HEK293 (cell line): ENCODE results near the gene TMC2.

ENCODE experiments used
- HOXA7 ChIP-seq: sonication (generic); formaldehyde crosslinking; IDR thresholded peaks from 2 replicates; pipeline ENCODE4 v1.8.1; 2022; ENCODE audit warnings: missing genetic modification reagents, borderline replicate concordance
- MEIS1 ChIP-seq: sonication (generic); formaldehyde crosslinking; IDR thresholded peaks from 2 replicates; pipeline ENCODE4 v1.8.1; 2022; ENCODE audit warnings: missing genetic modification reagents, mild to moderate bottlenecking, borderline replicate concordance
- PRDM1 ChIP-seq: fragments of 450-650 bp; formaldehyde crosslinking; IDR thresholded peaks from 2 replicates; pipeline ENCODE4; 2016; ENCODE audit warnings: missing biosample characterization, missing genetic modification characterization
- SCRT2 ChIP-seq: fragments of 450-650 bp; formaldehyde crosslinking; IDR thresholded peaks from 2 replicates; pipeline ENCODE4 v1.5.1; 2016; ENCODE audit warnings: missing biosample characterization, missing genetic modification characterization
- ZBTB17 ChIP-seq: fragments of 450-650 bp; formaldehyde crosslinking; IDR thresholded peaks from 2 replicates; pipeline ENCODE4 v1.5.1; 2016; ENCODE audit warnings: missing biosample characterization, missing genetic modification characterization
- ZBTB21 ChIP-seq: fragments of 450-650 bp; formaldehyde crosslinking; IDR thresholded peaks from 2 replicates; pipeline ENCODE4 v1.5.1; 2017; ENCODE audit warnings: missing biosample characterization, missing genetic modification characterization
- ZFP37 ChIP-seq: fragments of 450-650 bp; formaldehyde crosslinking; IDR thresholded peaks from 2 replicates; pipeline ENCODE4 v1.5.1; 2016; ENCODE audit warnings: missing biosample characterization, missing genetic modification characterization
- ZFP69B ChIP-seq: fragments of 450-650 bp; formaldehyde crosslinking; IDR thresholded peaks from 2 replicates; pipeline ENCODE4 v1.5.1; 2016; ENCODE audit warnings: missing biosample characterization, missing genetic modification characterization
- ZNF121 ChIP-seq: fragments of 450-650 bp; formaldehyde crosslinking; IDR thresholded peaks from 2 replicates; pipeline ENCODE4 v1.5.1; 2016; ENCODE audit warnings: missing biosample characterization, missing genetic modification characterization
- ZNF133 ChIP-seq: fragments of 450-650 bp; formaldehyde crosslinking; IDR thresholded peaks from 2 replicates; pipeline ENCODE4 v1.5.1; 2016; ENCODE audit warnings: missing biosample characterization, missing genetic modification characterization
- ZNF155 ChIP-seq: fragments of 450-650 bp; formaldehyde crosslinking; IDR thresholded peaks from 2 replicates; pipeline ENCODE4 v1.5.1; 2016; ENCODE audit warnings: missing biosample characterization, missing genetic modification characterization
- ZNF24 ChIP-seq: fragments of 450-650 bp; formaldehyde crosslinking; IDR thresholded peaks from 2 replicates; pipeline ENCODE4 v1.5.1; 2016; ENCODE audit warnings: missing biosample characterization, missing genetic modification characterization
- ZNF248 ChIP-seq: fragments of 450-650 bp; formaldehyde crosslinking; IDR thresholded peaks from 2 replicates; pipeline ENCODE4 v1.5.1; 2017; ENCODE audit warnings: missing biosample characterization, missing genetic modification characterization
- ZNF335 ChIP-seq: fragments of 450-650 bp; formaldehyde crosslinking; conservative IDR thresholded peaks from 2 replicates; pipeline ENCODE4 v1.5.1; 2016; ENCODE audit warnings: missing biosample characterization, missing genetic modification characterization
- ZNF37A ChIP-seq: fragments of 450-650 bp; IDR thresholded peaks from 2 replicates; pipeline ENCODE4 v1.5.1; 2018; ENCODE audit warnings: missing biosample characterization, missing genetic modification characterization
- ZNF48 ChIP-seq: fragments of 450-650 bp; formaldehyde crosslinking; IDR thresholded peaks from 2 replicates; pipeline ENCODE4 v1.5.1; 2016; ENCODE audit warnings: missing biosample characterization, missing genetic modification characterization
- ZNF561 ChIP-seq: fragments of 450-650 bp; IDR thresholded peaks from 2 replicates; pipeline ENCODE4 v1.5.1; 2018; ENCODE audit warnings: missing biosample characterization, missing genetic modification characterization, borderline replicate concordance
- ZNF777 ChIP-seq: fragments of 450-650 bp; formaldehyde crosslinking; IDR thresholded peaks from 2 replicates; pipeline ENCODE4 v1.5.1; 2017; ENCODE audit warnings: missing biosample characterization, missing genetic modification characterization, borderline replicate concordance
- ZNF792 ChIP-seq: fragments of 450-650 bp; formaldehyde crosslinking; IDR thresholded peaks from 2 replicates; pipeline ENCODE4 v1.5.1; 2016; ENCODE audit warnings: missing biosample characterization, missing genetic modification characterization
- ZXDB ChIP-seq: fragments of 450-650 bp; formaldehyde crosslinking; IDR thresholded peaks from 2 replicates; pipeline ENCODE4 v1.5.1; 2016; ENCODE audit warnings: missing biosample characterization, missing genetic modification characterization
- TF ChIP-seq, protein P1 (sequence below): fragments of 450-650 bp; formaldehyde crosslinking; IDR thresholded peaks from 2 replicates; pipeline ENCODE4 v1.5.1; 2016; ENCODE audit warnings: missing biosample characterization, missing genetic modification characterization, borderline replicate concordance
- TF ChIP-seq, protein P2 (sequence below): fragments of 450-650 bp; formaldehyde crosslinking; IDR thresholded peaks from 2 replicates; pipeline ENCODE4; 2016; ENCODE audit warnings: missing biosample characterization, missing genetic modification characterization
- TF ChIP-seq, protein P3 (sequence below): fragments of 450-650 bp; formaldehyde crosslinking; IDR thresholded peaks from 2 replicates; pipeline ENCODE4 v1.5.1; 2016; ENCODE audit warnings: missing biosample characterization, missing genetic modification characterization
- TF ChIP-seq, protein P4 (sequence below): fragments of 450-650 bp; IDR thresholded peaks from 2 replicates; pipeline ENCODE4 v1.5.1; 2018; ENCODE audit warnings: missing biosample characterization, missing genetic modification characterization
- TF ChIP-seq, protein P5 (sequence below): fragments of 450-650 bp; IDR thresholded peaks from 2 replicates; pipeline ENCODE4 v1.5.1; 2018; ENCODE audit warnings: missing biosample characterization, mild to moderate bottlenecking, missing genetic modification characterization
- TF ChIP-seq, protein P6 (sequence below): fragments of 450-650 bp; formaldehyde crosslinking; IDR thresholded peaks from 2 replicates; pipeline ENCODE4 v1.5.1; 2017; ENCODE audit warnings: missing biosample characterization, missing genetic modification characterization
- TF ChIP-seq, protein P7 (sequence below): fragments of 450-650 bp; formaldehyde crosslinking; IDR thresholded peaks from 2 replicates; pipeline ENCODE4 v1.5.0; 2017; ENCODE audit warnings: missing biosample characterization, missing genetic modification characterization, borderline replicate concordance
- TF ChIP-seq, protein P8 (sequence below): fragments of 450-650 bp; formaldehyde crosslinking; IDR thresholded peaks from 2 replicates; pipeline ENCODE4 v1.5.1; 2016; ENCODE audit warnings: missing biosample characterization, missing genetic modification characterization

Gene TMC2

GRCh38 chr20:2663887-2664719 is 127.7 kb downstream of the TMC2 start, which contains the start of gene IDH3B (continued):
- TF ChIP-seq, protein P1, sequence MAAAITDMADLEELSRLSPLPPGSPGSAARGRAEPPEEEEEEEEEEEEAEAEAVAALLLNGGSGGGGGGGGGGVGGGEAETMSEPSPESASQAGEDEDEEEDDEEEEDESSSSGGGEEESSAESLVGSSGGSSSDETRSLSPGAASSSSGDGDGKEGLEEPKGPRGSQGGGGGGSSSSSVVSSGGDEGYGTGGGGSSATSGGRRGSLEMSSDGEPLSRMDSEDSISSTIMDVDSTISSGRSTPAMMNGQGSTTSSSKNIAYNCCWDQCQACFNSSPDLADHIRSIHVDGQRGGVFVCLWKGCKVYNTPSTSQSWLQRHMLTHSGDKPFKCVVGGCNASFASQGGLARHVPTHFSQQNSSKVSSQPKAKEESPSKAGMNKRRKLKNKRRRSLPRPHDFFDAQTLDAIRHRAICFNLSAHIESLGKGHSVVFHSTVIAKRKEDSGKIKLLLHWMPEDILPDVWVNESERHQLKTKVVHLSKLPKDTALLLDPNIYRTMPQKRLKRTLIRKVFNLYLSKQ (tag by site-specific recombination) = no peak
- no peak for TF ChIP-seq ZNF133 (tag by site-specific recombination)
- TF ChIP-seq, protein P2, sequence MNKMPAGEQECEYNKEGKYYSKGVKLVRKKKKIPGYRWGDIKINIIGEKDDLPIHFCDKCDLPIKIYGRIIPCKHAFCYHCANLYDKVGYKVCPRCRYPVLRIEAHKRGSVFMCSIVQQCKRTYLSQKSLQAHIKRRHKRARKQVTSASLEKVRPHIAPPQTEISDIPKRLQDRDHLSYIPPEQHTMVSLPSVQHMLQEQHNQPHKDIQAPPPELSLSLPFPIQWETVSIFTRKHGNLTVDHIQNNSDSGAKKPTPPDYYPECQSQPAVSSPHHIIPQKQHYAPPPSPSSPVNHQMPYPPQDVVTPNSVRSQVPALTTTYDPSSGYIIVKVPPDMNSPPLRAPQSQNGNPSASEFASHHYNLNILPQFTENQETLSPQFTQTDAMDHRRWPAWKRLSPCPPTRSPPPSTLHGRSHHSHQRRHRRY = no peak
- no peak for TF ChIP-seq ZNF777 (tag by site-specific recombination)
- TF ChIP-seq ZFP37 (tag by site-specific recombination) = peak; percentile 57; the same call in 1 of the 2 replicates
- no peak for TF ChIP-seq MEIS1 (CRISPR knock-in tag)
- no peak for TF ChIP-seq ZNF561 (tag by site-specific recombination)
- no peak for TF ChIP-seq ZNF792 (tag by site-specific recombination)
- TF ChIP-seq, protein P3, sequence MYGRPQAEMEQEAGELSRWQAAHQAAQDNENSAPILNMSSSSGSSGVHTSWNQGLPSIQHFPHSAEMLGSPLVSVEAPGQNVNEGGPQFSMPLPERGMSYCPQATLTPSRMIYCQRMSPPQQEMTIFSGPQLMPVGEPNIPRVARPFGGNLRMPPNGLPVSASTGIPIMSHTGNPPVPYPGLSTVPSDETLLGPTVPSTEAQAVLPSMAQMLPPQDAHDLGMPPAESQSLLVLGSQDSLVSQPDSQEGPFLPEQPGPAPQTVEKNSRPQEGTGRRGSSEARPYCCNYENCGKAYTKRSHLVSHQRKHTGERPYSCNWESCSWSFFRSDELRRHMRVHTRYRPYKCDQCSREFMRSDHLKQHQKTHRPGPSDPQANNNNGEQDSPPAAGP (tag by site-specific recombination) = 0 out of 2 replicates have a peak, but pooled peaks have one; percentile 64
- TF ChIP-seq ZNF155 (tag by site-specific recombination) = no peak
- 0 out of 2 replicates have a peak, but pooled peaks have one; percentile 29 for TF ChIP-seq ZNF24 (tag by site-specific recombination)
- no peak for TF ChIP-seq ZNF48 (tag by site-specific recombination)
- no peak for TF ChIP-seq HOXA7
- TF ChIP-seq ZBTB17 (tag by site-specific recombination) = peak; percentile 78
- no peak for TF ChIP-seq ZNF121 (tag by site-specific recombination)
- TF ChIP-seq ZNF248 (tag by site-specific recombination) = no peak
- TF ChIP-seq, protein P4, sequence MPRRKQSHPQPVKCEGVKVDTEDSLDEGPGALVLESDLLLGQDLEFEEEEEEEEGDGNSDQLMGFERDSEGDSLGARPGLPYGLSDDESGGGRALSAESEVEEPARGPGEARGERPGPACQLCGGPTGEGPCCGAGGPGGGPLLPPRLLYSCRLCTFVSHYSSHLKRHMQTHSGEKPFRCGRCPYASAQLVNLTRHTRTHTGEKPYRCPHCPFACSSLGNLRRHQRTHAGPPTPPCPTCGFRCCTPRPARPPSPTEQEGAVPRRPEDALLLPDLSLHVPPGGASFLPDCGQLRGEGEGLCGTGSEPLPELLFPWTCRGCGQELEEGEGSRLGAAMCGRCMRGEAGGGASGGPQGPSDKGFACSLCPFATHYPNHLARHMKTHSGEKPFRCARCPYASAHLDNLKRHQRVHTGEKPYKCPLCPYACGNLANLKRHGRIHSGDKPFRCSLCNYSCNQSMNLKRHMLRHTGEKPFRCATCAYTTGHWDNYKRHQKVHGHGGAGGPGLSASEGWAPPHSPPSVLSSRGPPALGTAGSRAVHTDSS (tag by site-specific recombination) = no peak
- TF ChIP-seq, protein P5, sequence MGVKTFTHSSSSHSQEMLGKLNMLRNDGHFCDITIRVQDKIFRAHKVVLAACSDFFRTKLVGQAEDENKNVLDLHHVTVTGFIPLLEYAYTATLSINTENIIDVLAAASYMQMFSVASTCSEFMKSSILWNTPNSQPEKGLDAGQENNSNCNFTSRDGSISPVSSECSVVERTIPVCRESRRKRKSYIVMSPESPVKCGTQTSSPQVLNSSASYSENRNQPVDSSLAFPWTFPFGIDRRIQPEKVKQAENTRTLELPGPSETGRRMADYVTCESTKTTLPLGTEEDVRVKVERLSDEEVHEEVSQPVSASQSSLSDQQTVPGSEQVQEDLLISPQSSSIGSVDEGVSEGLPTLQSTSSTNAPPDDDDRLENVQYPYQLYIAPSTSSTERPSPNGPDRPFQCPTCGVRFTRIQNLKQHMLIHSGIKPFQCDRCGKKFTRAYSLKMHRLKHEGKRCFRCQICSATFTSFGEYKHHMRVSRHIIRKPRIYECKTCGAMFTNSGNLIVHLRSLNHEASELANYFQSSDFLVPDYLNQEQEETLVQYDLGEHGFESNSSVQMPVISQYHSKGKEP = no peak
- TF ChIP-seq, protein P6, sequence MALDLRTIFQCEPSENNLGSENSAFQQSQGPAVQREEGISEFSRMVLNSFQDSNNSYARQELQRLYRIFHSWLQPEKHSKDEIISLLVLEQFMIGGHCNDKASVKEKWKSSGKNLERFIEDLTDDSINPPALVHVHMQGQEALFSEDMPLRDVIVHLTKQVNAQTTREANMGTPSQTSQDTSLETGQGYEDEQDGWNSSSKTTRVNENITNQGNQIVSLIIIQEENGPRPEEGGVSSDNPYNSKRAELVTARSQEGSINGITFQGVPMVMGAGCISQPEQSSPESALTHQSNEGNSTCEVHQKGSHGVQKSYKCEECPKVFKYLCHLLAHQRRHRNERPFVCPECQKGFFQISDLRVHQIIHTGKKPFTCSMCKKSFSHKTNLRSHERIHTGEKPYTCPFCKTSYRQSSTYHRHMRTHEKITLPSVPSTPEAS (tag by site-specific recombination) = no peak
- TF ChIP-seq PRDM1 (tag by site-specific recombination) = no peak
- TF ChIP-seq ZXDB (tag by site-specific recombination) = peak; percentile 95
- TF ChIP-seq ZFP69B = no peak
- no peak for TF ChIP-seq ZNF37A
- peak; percentile 7; the same call in 1 of the 2 replicates for TF ChIP-seq ZBTB21 (tag by site-specific recombination)
- TF ChIP-seq, protein P7, sequence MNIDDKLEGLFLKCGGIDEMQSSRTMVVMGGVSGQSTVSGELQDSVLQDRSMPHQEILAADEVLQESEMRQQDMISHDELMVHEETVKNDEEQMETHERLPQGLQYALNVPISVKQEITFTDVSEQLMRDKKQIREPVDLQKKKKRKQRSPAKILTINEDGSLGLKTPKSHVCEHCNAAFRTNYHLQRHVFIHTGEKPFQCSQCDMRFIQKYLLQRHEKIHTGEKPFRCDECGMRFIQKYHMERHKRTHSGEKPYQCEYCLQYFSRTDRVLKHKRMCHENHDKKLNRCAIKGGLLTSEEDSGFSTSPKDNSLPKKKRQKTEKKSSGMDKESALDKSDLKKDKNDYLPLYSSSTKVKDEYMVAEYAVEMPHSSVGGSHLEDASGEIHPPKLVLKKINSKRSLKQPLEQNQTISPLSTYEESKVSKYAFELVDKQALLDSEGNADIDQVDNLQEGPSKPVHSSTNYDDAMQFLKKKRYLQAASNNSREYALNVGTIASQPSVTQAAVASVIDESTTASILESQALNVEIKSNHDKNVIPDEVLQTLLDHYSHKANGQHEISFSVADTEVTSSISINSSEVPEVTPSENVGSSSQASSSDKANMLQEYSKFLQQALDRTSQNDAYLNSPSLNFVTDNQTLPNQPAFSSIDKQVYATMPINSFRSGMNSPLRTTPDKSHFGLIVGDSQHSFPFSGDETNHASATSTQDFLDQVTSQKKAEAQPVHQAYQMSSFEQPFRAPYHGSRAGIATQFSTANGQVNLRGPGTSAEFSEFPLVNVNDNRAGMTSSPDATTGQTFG (tag by site-specific recombination) = no peak
- TF ChIP-seq, protein P8, sequence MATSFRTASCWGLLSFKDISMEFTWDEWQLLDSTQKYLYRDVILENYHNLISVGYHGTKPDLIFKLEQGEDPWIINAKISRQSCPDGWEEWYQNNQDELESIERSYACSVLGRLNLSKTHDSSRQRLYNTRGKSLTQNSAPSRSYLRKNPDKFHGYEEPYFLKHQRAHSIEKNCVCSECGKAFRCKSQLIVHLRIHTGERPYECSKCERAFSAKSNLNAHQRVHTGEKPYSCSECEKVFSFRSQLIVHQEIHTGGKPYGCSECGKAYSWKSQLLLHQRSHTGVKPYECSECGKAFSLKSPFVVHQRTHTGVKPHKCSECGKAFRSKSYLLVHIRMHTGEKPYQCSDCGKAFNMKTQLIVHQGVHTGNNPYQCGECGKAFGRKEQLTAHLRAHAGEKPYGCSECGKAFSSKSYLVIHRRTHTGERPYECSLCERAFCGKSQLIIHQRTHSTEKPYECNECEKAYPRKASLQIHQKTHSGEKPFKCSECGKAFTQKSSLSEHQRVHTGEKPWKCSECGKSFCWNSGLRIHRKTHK = no peak
- peak; percentile 77 for TF ChIP-seq ZNF335 (tag by site-specific recombination)
- no peak for TF ChIP-seq SCRT2 (tag by site-specific recombination)
